ENCODE measurements around the gene PNP. TPM values are rescaled to one million over a fixed set of nuclear protein-coding genes. Genes with fewer than 3 reads are reported as not detected.
"Not testable (repeated sequence)": the region's sequence is repeated elsewhere in the genome, so short reads cannot be mapped to it uniquely, and the experiment has no call there.

The PNP gene
- total RNA-seq (2014; rRNA removed; shearing (Covaris generic)), result 131 and 135 TPM in 2 replicates

GRCh38 chr14:20469242-20469889 is at the start of gene PNP:
PNP (plus strand) TSS chr14:20469406; CDS start chr14:20469525, 119 bp downstream.
- in situ Hi-C loops (cut with HindIII; ENCODE audit: low sequenced_read_pairs), result no loop called here

GRCh38 chr14:20419419-20419818 is 49.8 kb upstream of the PNP start:
- in situ Hi-C loops (cut with HindIII; ENCODE audit: low sequenced_read_pairs), result no loop called here
- no peak for DNase-seq (ENCODE audit: low spot score)

More at GRCh38 chr14:20469242-20469889, at the start of gene PNP:
- DNase-seq (ENCODE audit: low spot score), result peak; percentile 95

- in situ Hi-C loops (cut with HindIII; ENCODE audit: low sequenced_read_pairs), result no loop called here
- no peak for DNase-seq (ENCODE audit: low spot score)
Observed at GRCh38 chr14:20421267-20421666, 47.9 kb upstream of the PNP start.

GRCh38 chr14:20422886-20423285 is 46.3 kb upstream of the PNP start:
- in situ Hi-C loops (cut with HindIII; ENCODE audit: low sequenced_read_pairs), result no loop called here
- no peak for DNase-seq (ENCODE audit: low spot score)

GRCh38 chr14:20424851-20425250 is 44.4 kb upstream of the PNP start:
- no peak for DNase-seq (ENCODE audit: low spot score)
- in situ Hi-C loops (cut with HindIII; ENCODE audit: low sequenced_read_pairs), result no loop called here

- in situ Hi-C loops (cut with HindIII; ENCODE audit: low sequenced_read_pairs), result no loop called here
- DNase-seq (ENCODE audit: low spot score), result no peak
Observed at GRCh38 chr14:20427231-20428009, 41.8 kb upstream of the PNP start.

- in situ Hi-C loops (cut with HindIII; ENCODE audit: low sequenced_read_pairs), result no loop called here
- no peak for DNase-seq (ENCODE audit: low spot score)
Observed at GRCh38 chr14:20428010-20428365, 41.2 kb upstream of the PNP start.

- in situ Hi-C loops (cut with HindIII; ENCODE audit: low sequenced_read_pairs), result no loop called here
- peak; percentile 55 for DNase-seq (ENCODE audit: low spot score)
Observed at GRCh38 chr14:20428802-20429201, 40.4 kb upstream of the PNP start.

GRCh38 chr14:20429801-20430669 is 39.2 kb upstream of the PNP start:
- in situ Hi-C loops (cut with HindIII; ENCODE audit: low sequenced_read_pairs), result no loop called here
- peak; percentile 99 for DNase-seq (ENCODE audit: low spot score)

- in situ Hi-C loops (cut with HindIII; ENCODE audit: low sequenced_read_pairs), result no loop called here
Observed at GRCh38 chr14:20434701-20435581, 34.3 kb upstream of the PNP start.

GRCh38 chr14:20435582-20436362 is 33.4 kb upstream of the PNP start, which contains the start of gene KLHL33:
KLHL33 (minus strand) TSS chr14:20436166; CDS start chr14:20435811, 355 bp downstream.
- peak; percentile 11 for DNase-seq (ENCODE audit: low spot score)
- in situ Hi-C loops (cut with HindIII; ENCODE audit: low sequenced_read_pairs), result no loop called here

More at GRCh38 chr14:20434701-20435581, 34.3 kb upstream of the PNP start:
- DNase-seq (ENCODE audit: low spot score), result peak; percentile 98

- in situ Hi-C loops (cut with HindIII; ENCODE audit: low sequenced_read_pairs), result no loop called here
Observed at GRCh38 chr14:20436363-20436755, 32.8 kb upstream of the PNP start.

GRCh38 chr14:20438664-20439063 is 30.5 kb upstream of the PNP start:
- no peak for DNase-seq (ENCODE audit: low spot score)
- in situ Hi-C loops (cut with HindIII; ENCODE audit: low sequenced_read_pairs), result no loop called here

More at GRCh38 chr14:20436363-20436755, 32.8 kb upstream of the PNP start:
- no peak for DNase-seq (ENCODE audit: low spot score)

GRCh38 chr14:20440465-20440864 is 28.7 kb upstream of the PNP start:
- in situ Hi-C loops (cut with HindIII; ENCODE audit: low sequenced_read_pairs), result no loop called here
- no peak for DNase-seq (ENCODE audit: low spot score)

- DNase-seq (ENCODE audit: low spot score), result no peak
- in situ Hi-C loops (cut with HindIII; ENCODE audit: low sequenced_read_pairs), result no loop called here
Observed at GRCh38 chr14:20440882-20441281, 28.3 kb upstream of the PNP start.

- in situ Hi-C loops (cut with HindIII; ENCODE audit: low sequenced_read_pairs), result no loop called here
- no peak for DNase-seq (ENCODE audit: low spot score)
Observed at GRCh38 chr14:20441461-20441860, 27.7 kb upstream of the PNP start.

GRCh38 chr14:20443650-20444049 is 25.6 kb upstream of the PNP start:
- in situ Hi-C loops (cut with HindIII; ENCODE audit: low sequenced_read_pairs); DNase-seq (ENCODE audit: low spot score): not testable (repeated sequence)

- in situ Hi-C loops (cut with HindIII; ENCODE audit: low sequenced_read_pairs), result no loop called here
- no peak for DNase-seq (ENCODE audit: low spot score)
Observed at GRCh38 chr14:20446889-20447288, 22.3 kb upstream of the PNP start.

All from G401 (cell line).